ENCODE results near the gene UNK.

UNK gene

DNA sequence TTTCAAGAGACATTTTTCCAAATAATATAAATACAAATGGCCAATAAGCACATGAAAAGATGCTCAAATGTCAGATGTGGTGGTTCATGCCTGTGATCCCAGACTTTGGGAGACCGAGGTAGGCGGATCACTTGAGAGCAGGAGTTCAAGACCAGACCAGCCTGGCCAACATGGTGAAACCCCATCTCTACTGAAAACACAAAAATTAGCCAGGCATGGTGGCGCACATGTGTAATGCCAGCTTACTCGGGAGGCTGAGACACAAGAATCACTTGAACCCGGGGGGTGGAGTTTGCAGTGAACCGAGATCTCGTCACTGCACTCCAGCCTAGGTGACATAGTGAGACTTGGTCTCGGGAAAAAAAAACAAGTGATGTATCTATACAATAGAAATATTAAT, 16.7 kb upstream of the UNK start:
- TF ChIP-seq, protein P1, sequence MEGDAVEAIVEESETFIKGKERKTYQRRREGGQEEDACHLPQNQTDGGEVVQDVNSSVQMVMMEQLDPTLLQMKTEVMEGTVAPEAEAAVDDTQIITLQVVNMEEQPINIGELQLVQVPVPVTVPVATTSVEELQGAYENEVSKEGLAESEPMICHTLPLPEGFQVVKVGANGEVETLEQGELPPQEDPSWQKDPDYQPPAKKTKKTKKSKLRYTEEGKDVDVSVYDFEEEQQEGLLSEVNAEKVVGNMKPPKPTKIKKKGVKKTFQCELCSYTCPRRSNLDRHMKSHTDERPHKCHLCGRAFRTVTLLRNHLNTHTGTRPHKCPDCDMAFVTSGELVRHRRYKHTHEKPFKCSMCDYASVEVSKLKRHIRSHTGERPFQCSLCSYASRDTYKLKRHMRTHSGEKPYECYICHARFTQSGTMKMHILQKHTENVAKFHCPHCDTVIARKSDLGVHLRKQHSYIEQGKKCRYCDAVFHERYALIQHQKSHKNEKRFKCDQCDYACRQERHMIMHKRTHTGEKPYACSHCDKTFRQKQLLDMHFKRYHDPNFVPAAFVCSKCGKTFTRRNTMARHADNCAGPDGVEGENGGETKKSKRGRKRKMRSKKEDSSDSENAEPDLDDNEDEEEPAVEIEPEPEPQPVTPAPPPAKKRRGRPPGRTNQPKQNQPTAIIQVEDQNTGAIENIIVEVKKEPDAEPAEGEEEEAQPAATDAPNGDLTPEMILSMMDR (IDR thresholded peaks at IDR 0.05; ENCODE audit: insufficient read depth, low read depth, low read length, missing control alignments), result no peak
- DNase-seq (ENCODE audit: low read depth), result no peak
- no peak overlapping the region for H3K4me3 ChIP-seq (ENCODE audit: low read depth, low read length)

DNA sequence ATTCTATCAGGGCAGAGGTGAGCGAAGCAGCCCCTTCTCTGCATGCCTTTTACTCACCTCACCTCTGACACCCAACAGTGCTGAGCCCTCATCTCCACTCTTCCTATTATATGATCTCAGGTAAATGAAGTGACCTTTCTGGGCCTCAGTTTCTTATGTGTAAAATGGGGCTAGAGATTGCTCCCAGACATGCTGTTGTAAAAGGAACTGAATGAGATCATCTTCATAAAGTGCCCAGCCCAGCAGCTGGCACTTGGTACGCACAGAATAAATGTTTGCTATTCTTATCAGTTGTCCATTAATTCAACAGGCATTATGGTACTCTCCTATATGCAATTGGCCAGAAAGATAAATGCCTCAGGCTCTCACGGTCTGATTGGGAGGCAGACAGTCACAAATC, 15.1 kb upstream of the UNK start:
- no peak for DNase-seq (ENCODE audit: low read depth)
- no peak overlapping the region for H3K4me3 ChIP-seq (ENCODE audit: low read depth, low read length)
- TF ChIP-seq, protein P1 (IDR thresholded peaks at IDR 0.05; ENCODE audit: insufficient read depth, low read depth, low read length, missing control alignments), result no peak

DNA sequence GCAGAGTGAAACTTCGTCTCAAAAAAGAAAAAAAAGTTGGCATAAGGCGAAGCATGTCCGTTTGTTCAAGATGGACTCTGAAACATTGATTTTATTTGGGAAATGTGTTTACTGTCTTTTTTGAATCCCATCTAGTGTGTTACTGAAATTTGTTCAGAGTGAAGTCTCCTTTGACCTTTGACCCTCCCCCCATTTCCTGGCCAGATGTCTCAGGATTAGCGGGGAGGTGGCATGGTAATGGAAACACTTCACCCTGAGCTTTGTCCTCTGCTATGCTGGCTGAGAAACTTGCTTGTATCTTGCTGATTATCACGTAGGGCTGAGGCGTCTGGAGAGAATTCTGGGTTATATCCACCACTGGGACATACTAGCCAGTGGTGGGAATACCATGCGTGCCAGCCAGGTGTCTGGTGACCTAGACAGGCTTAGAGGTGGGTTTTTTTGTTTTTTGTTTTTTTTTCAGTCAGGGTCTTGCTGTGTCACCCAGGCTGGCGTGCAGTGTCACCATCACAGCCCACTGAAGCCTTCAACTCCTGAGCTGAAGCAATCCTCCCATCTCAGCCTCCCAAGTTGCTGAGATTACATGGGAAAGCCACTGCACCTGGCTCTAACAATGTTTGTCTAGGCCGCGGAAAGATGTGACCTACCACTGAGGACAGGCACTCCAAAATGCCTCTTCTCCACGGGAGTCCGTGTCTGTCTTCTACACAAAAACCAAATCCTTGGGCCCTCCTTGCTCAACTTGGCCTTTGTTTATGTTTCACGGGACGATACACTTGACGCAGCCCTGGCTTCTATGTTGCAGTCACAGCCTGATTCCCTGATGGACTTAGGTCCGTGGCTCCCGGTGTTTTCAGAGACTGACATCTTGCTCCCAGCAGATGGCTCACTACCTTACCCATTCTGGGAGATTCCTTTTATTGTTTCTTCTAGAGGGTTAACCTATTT, 13.0 kb upstream of the UNK start:
- TF ChIP-seq, protein P1 (IDR thresholded peaks at IDR 0.05; ENCODE audit: insufficient read depth, low read depth, low read length, missing control alignments), result no peak
- H3K4me3 ChIP-seq (ENCODE audit: low read depth, low read length), result no peak overlapping the region
- no peak for DNase-seq (ENCODE audit: low read depth)

DNA sequence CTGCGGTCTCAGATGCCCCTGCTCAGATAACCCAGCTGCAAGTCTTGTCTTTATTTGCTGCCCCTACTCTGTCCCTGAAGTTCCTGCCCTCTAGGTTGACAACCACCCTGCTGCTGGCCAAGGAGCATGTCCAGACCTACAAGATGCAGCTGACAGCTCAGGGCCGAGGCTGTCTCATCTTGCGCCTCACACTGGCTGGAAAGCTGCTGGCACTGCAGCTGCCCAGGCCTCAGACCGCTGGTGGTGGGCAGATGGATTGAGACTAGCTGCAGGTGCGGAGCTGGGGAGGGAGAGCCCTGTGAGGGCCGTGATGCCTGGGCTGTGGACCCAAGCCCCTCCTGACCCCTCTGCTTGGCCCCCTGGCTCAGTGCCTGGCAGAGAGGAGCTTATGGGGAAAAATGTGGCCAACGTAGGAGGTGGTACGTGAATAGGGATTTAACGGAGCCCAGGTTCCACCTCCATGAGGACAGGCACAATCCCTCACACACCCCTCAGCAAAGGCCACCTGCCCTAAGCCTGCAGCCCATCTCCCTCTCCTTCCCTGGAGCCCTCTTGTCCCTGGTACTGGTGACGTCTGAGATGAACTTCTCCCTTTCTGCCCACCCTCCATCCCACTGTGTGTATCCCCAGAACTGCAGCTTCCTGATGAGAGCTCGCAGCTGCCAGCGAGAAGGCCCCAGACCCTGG, 11.3 kb upstream of the UNK start:
- DNase-seq (ENCODE audit: low read depth), result no peak
- TF ChIP-seq, protein P1 (IDR thresholded peaks at IDR 0.05; ENCODE audit: insufficient read depth, low read depth, low read length, missing control alignments), result no peak
- H3K4me3 ChIP-seq (ENCODE audit: low read depth, low read length), result no peak overlapping the region

DNA sequence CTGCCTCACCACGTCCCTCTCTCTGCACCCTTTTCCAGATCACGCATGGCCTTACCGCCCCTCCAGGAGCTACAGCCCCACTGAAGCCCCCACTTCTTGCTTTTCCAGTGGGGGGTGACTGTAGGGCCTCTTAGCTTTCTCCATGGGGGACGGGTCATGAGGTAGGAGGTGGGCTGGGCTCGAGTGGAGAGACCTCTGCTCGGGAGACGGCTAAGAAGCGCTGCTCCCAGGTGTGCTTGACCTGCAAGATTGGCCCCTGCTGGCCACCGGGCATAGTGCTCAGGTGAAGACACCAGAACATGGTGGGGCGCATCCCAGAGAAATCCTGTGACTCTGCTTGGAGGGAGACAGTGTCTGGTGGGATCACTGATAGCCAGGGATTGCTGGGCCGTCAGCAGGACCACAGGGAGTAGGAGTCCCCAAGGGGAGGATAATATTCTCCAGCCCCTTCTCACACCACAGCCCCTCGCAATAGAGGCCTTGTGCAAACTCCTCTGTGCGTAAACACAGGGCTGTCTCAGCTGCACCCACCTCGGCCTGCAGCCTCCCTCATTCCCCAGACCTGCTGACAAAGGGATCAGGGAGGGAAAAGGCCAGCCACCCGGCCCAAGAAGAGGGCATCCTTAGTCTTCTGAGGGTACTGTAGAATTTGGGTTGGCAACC, 10.7 kb upstream of the UNK start:
- no peak for DNase-seq (ENCODE audit: low read depth)
- TF ChIP-seq, protein P1 (IDR thresholded peaks at IDR 0.05; ENCODE audit: insufficient read depth, low read depth, low read length, missing control alignments), result no peak
- no peak overlapping the region for H3K4me3 ChIP-seq (ENCODE audit: low read depth, low read length)

DNA sequence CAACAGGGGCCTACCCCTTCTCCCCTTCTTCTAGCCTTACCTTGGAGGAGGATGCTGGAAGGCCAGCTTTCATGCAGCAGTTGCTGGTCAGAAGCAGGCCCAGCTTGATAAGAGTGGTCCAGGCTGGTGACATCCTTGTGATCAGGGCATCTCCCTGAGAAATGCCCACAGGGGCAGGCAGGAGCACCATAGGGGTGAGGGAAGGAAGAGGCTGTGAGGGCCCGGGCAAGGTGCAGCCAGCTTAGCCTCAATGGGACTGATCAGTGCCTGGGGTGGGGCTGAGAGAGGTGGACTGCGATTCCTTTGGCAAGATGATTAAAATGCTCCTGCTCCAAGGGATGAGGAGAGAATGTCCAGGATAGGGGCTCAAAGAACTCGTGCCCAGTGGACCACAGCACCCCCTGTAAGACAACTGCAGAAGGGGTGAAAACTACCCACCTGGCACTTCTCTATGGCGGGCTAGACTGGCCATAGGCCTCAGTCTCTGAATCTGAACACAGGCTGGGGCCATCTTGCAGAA, 10.1 kb upstream of the UNK start:
- TF ChIP-seq, protein P1 (IDR thresholded peaks at IDR 0.05; ENCODE audit: insufficient read depth, low read depth, low read length, missing control alignments), result no peak
- no peak overlapping the region for H3K4me3 ChIP-seq (ENCODE audit: low read depth, low read length)
- DNase-seq (ENCODE audit: low read depth), result no peak

All from GM12865 (cell line).